ENCODE results near the gene GIGYF2. TPM values are rescaled to one million over a fixed set of nuclear protein-coding genes. Genes with fewer than 3 reads are reported as not detected.

GIGYF2 gene
- 100 to 1,000 TPM; 150 to 173 TPM for total RNA-seq
- polyA plus RNA-seq (ENCODE audit: insufficient read depth, low read depth, low replicate concordance) = 107 TPM
- long read RNA-seq, donor 1, full-length matches to known transcripts = 1 of 20 reads
- long read RNA-seq, donor 1, partial matches to known transcripts = 19 of 20 reads
- long read RNA-seq, donor 1, other reads (novel, unspliced or antisense) = 0 of 20 reads
- long read RNA-seq, donor 2, full-length matches to known transcripts = 1 of 1 reads
- long read RNA-seq, donor 2, partial matches to known transcripts = 0 of 1 reads
- long read RNA-seq, donor 2, other reads (novel, unspliced or antisense) = 0 of 1 reads

GRCh38 chr2:232697059-232697806 is at the start of gene GIGYF2:
Gene GIGYF2, plus strand, starts transcription at chr2:232697331. Its CDS starts 37,867 bp downstream, at chr2:232735198.
- H3K4me3 ChIP-seq = peak within 1 kb of the TSS; percentile 95 to 96
- TF ChIP-seq POLR2A (IDR thresholded peaks at IDR 0.05) (peak; percentile 8), CTCF (IDR thresholded peaks at IDR 0.05) (peak in 1 of 3 experiments; percentile 4)
- H3K27me3 ChIP-seq = no peaks in the 10 kb centered on the region
- intact Hi-C loops (cut with DNase I; ENCODE audit: low total_unique reads) = no loop called here
- H3K9me3 ChIP-seq = no peaks in the 10 kb centered on the region
- H3K27ac ChIP-seq = peak within 1 kb of the TSS; percentile 93 to 98
- peaks cover 21% of the 10 kb centered on the region for H3K4me1 ChIP-seq
- H3K36me3 ChIP-seq (ENCODE audit: low read depth, missing control alignments) = no peaks in the 10 kb centered on the region
- DNase-seq = peak; percentile 98
- 0 to 2% methylated on average over 9 to 70 of the region's 71 CpGs for WGBS, 2 donors

- TF ChIP-seq POLR2A (IDR thresholded peaks at IDR 0.05) (no peak), CTCF (IDR thresholded peaks at IDR 0.05) (no peak)
- H3K27me3 ChIP-seq = no peaks in the 10 kb centered on the region
- no peaks in the 10 kb centered on the region for H3K4me1 ChIP-seq
- no peaks in the 10 kb centered on the region for H3K9me3 ChIP-seq
- WGBS, 2 donors = 87 to 98% methylated on average over 7 to 11 of the region's 11 CpGs
- intact Hi-C loops (cut with DNase I; ENCODE audit: low total_unique reads) = no loop called here
- H3K27ac ChIP-seq = no peak overlapping the region
- H3K36me3 ChIP-seq (ENCODE audit: low read depth, missing control alignments) = no peaks in the 10 kb centered on the region
- H3K4me3 ChIP-seq = no peak overlapping the region
- no peak for DNase-seq
Measured at GRCh38 chr2:232649033-232649432, 48.1 kb upstream of the GIGYF2 start.

GRCh38 chr2:232652505-232652851 is 44.7 kb upstream of the GIGYF2 start:
- no peak overlapping the region for H3K27ac ChIP-seq
- TF ChIP-seq CTCF (IDR thresholded peaks at IDR 0.05) (no peak), POLR2A (IDR thresholded peaks at IDR 0.05) (no peak)
- no peak for DNase-seq

GRCh38 chr2:232653441-232653840 is 43.7 kb upstream of the GIGYF2 start:
- H3K27me3 ChIP-seq = no peaks in the 10 kb centered on the region
- no peak for DNase-seq
- 79 to 92% methylated on average over 7 of the region's 7 CpGs for WGBS, 2 donors
- H3K27ac ChIP-seq = no peak overlapping the region
- H3K36me3 ChIP-seq (ENCODE audit: low read depth, missing control alignments) = no peaks in the 10 kb centered on the region
- H3K4me1 ChIP-seq = no peaks in the 10 kb centered on the region
- intact Hi-C loops (cut with DNase I; ENCODE audit: low total_unique reads) = no loop called here
- TF ChIP-seq POLR2A (IDR thresholded peaks at IDR 0.05) (no peak), CTCF (IDR thresholded peaks at IDR 0.05) (no peak)
- no peaks in the 10 kb centered on the region for H3K9me3 ChIP-seq
- no peak overlapping the region for H3K4me3 ChIP-seq

More at GRCh38 chr2:232652505-232652851, 44.7 kb upstream of the GIGYF2 start:
- no peaks in the 10 kb centered on the region for H3K9me3 ChIP-seq
- 56 to 89% methylated on average over 4 of the region's 4 CpGs for WGBS, 2 donors
- no peaks in the 10 kb centered on the region for H3K4me1 ChIP-seq
- H3K4me3 ChIP-seq = no peak overlapping the region
- no peaks in the 10 kb centered on the region for H3K27me3 ChIP-seq
- intact Hi-C loops (cut with DNase I; ENCODE audit: low total_unique reads) = no loop called here
- no peaks in the 10 kb centered on the region for H3K36me3 ChIP-seq (ENCODE audit: low read depth, missing control alignments)
